Activated CD4-positive, alpha-beta T cell treated with anti-CD3 and anti-CD28 coated beads for 48 hours (primary cell): ENCODE results near the gene MET.

Source experiments
- DNase-seq: peaks from one replicate; pipeline ENCODE4 v3.0.0-alpha.2; 2020

Gene MET

DNA sequence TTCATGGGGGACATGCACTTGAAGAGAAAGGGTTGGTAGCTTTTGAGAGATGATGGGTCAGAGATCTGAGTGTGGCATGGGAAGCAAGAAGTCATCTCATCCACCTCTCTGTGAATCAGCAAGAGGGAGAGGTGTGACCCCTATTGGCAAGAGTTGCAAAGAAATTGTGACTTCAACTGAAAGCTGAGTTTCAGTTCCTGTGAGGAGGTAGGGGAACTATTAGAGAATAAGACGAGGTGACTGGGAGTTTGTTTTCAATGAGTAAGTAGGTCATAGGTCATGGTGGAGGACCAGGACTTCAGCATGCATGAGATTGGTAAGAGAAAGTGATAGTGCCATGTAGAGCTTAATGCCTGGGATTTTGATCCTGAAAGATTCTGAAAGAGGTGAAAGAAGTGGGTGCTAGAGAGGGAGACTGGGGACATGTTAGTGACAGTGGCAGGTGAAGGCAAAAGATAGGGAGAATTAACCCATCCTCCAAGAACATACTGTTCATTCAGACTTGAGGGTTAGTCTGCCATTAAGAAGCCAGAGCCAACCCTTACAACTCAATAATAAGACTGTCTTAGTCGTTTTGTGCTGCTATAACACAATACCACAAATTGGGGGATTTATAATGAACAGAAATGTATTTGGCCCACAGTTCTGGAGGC lies 114.9 kb downstream of the MET start:
- peak; percentile 26 for DNase-seq

DNA sequence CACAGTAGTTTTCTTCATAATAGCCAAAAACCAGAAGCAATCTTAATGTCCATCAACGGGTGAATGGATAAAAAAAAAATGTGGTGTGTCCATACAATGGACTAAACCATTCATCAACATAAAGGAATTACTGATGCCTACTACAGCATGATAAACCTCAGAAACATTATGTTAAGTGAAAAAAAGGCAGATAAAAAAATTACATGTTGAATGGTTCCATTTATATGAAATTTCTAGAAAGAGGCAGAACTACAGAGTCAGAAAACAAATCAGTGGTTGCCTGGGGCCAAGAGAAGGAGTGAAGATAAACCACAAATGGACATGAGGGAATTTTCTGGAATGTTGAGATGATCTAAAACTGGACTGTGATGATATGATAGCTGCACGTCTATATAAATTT lies 115.9 kb downstream of the MET start:
- DNase-seq, result no peak

DNA sequence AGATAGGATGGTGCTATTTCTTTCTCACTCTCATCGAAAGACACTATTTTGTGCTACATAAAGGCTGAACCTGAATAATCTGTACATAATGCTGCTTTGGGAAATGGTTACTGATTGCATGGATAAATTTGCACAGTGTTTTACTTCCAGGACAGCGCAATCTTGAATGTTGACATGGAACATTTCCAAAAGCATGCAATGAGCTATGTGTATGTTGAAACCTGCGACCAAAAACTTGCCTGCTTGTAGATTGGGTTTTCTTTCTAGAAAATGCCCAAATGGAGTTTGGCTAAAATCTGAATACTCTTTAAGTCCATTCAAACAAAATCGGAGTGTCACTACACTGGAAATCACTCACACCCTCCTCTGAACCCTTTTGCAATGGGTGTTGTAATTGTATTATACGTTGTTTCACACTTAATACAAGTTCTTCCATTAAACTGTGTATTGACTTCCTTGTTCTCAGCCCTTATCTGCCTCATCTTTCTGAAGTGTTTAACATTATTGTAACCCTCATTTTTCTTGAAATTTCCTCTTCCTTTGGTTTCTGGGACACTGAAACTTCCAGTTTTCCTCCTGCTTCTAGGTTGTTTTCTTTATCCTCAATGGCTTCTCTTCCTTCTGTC lies 116.7 kb downstream of the MET start:
- DNase-seq, result no peak

DNA sequence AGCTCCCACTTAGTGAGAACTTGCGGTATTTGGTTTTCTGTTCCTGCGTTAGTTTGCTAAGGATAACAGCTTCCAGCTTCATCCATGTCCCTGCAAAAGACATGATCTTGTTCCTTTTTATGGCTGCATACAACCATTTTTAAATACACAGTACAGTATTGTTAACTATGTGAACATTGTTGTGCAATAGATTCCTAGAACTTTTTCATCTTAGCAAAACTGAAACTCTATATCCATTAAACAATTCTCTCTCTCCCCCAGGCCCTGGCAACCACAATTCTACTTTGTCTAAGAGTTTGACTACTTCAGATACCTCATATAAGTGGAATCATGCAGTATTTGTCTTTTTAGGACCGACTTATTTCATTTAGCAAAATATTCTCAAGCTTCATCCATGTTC lies 118.0 kb downstream of the MET start:
- DNase-seq, result no peak

DNA sequence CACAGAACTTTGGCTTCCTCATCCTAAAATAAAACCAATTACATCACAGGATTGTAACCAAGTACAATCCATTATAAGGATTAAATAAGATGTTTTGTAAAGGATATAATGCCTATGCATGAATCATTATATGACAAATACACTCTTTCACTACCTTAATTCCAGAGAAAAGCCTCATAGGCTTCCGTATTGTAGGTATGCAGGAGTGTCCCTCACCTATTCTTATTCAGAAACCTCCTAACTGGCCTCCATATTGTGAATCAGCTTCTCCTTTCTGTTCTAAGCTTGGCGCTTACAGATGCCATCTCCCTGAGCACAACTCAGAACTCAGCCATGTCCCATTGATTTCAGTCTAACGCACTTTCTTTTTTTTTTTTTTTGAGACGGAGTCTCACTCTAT lies 120.8 kb downstream of the MET start:
- no peak for DNase-seq

DNA sequence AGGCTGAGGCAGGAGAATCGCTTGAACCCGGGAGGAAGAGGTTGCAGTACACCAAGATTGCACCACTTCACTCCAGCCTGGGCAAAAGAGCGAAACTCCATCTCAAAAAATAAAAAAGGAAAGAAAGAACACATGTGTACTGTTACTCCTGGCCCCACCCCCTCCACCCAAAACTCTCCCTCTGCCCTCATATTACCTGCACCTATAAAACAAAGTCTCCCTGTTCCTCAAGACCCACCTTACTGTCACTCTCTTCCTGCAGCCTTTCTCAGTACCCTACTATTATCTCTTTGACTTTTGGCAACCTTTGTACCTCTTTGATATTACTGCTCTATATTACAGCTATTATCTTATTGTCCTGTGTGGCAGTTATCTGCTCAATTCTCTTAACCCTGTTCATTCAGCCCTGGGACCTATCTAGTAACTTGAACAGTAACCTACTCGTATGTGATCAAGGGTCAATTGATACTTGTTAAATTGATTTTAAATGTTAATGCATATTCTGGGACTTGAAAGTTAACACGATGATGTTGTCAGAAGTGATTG lies 121.9 kb downstream of the MET start:
- DNase-seq, result no peak

DNA sequence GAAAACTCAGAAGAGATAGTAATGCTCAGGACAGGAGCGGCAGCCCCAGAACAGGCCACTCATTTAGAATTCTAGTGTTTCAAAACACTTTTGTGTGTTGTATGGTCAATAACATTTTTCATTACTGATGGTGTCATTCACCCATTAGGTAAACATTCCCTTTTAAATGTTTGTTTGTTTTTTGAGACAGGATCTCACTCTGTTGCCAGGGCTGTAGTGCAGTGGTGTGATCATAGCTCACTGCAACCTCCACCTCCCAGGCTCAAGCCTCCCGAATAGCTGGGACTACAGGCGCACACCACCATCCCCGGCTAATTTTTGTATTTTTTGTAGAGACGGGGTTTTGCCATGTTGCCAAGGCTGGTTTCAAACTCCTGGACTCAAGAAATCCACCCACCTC lies 124.5 kb downstream of the MET start:
- DNase-seq, result no peak

DNA sequence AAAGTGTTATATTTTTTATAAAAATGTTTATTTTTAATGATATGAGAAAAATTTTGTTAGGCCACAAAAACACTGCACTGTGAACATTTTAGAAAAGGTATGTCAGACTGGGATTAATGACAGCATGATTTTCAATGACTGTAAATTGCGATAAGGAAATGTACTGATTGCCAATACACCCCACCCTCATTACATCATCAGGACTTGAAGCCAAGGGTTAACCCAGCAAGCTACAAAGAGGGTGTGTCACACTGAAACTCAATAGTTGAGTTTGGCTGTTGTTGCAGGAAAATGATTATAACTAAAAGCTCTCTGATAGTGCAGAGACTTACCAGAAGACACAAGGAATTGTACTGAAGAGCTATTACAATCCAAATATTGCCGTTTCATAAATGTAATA lies 125.6 kb downstream of the MET start:
- DNase-seq, result no peak

DNA sequence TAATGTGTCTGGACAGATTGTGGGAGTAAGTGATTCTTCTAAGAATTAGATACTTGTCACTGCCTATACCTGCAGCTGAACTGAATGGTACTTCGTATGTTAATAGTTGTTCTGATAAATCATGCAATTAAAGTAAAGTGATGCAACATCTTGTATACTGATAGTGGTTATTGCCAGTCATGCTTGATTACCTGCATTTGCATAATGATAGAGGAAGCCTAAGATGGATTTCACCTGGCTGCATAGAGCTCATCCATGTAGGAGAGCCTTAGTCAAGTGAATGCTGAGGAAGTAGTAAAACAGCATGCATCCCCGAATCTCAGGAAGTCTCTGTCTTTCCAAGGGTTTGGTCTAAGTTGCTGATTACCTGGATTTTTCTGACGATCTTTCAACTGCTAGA lies 126.2 kb downstream of the MET start:
- DNase-seq, result no peak

DNA sequence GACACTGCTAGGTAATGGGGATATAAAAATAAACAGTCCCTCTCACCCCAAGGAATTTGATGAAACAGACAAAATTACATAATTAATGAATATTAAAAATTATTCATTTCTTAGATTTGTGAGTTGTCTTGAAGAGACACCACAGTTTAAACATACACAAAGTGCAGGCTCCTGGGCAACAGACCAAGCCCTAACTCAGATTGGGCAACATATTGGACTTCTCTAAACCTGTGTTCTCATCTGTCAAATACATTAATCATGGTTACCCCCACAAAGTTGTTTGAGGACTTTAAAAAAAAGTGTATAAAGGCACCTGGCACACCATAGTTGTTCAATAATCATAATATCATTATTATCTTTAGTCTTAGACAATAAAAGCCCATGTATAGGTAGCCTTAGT lies 127.9 kb downstream of the MET start:
- DNase-seq, result no peak

DNA sequence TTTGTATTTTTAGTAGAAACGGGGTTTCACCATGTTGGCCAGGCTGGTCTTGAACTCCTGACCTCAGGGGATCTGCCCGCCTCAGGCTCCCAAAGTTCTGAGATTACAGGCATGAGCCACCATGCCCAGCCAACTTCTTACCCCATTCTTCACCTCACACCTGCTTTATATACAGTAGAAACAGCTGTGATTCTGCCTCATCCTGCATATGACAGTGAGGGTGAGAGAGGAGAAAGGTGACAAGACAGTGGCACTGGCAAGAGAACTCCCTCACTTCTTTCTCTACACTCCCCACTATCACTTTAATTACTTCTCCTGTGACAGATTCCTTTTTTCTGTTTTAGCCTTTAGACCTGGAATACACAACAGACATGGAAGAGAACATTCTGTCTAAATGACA lies 128.6 kb downstream of the MET start:
- DNase-seq, result no peak

DNA sequence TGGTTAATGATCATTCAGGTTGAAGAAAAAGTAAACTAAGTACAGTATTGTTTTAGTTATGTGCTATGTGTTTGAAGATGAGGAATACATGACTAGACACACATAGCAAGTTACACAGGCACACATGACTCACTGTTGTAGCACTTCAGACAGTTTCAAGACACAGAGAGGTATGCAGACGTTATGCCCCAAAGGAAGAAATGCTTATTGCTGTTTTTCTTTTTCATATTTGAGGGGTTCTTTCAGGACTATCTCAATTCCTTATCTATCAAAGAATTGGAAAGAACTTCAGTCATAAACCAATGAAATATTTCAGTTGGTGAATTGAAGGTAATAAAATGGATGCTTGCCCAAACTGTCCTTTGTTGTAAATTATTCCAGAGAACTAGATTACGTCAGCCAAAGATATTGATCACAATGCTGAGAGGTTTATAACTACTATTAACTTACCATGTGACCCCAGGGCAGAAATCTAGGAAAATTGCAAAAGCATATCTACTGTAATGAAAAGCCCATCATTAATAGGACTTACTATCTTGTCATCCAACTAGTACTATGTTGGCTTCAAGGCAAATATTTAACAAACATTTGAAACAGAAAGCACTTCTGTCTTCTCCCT lies 129.2 kb downstream of the MET start:
- DNase-seq, result no peak

DNA sequence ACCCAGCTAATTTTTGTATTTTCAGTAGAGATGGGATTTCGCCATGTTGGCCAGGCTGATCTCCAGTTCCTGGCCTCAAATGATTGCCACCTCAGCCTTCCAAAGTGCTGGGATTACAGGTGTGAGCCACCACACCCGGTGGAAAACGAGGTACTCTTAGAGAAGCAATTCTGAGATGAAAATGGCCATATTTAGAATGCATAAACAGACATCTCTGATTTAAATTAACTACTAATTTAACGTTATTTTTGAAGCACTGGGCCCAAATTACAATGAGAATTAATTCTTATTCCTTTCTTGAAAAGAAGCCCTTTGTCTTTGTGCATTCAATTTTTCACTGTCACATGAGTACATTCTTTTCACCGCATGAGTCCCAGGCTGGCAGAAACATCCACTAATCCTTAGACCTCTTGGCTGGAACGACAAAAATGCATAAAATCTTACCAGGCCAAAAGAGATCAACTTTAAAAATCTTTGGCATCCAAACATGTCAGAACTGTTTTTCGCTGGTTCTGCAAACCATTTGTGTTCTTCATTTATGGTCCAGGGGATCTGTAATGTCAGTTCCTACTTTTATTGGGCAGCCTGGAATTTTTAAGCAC lies 130.2 kb downstream of the MET start:
- no peak for DNase-seq

DNA sequence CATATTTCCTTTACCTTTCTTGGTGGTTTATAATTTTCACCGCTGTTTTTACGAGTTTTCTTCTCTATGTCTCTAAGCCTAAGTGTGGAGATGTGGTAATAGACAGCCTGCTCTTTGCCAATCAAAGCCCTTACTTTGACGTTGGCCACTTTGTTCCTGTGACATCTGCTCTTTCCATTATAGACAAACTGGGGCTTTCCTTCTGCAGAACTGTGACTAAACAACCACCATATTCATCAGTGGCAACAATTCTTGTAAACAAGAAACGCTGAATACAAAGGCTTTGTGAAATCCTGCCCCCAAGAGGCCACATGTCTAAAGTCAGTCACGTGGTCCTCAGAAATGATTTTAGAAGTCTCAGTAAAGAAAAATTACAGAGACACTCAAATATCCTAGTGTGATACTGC lies 130.8 kb downstream of the MET start:
- peak; percentile 49 for DNase-seq

DNA sequence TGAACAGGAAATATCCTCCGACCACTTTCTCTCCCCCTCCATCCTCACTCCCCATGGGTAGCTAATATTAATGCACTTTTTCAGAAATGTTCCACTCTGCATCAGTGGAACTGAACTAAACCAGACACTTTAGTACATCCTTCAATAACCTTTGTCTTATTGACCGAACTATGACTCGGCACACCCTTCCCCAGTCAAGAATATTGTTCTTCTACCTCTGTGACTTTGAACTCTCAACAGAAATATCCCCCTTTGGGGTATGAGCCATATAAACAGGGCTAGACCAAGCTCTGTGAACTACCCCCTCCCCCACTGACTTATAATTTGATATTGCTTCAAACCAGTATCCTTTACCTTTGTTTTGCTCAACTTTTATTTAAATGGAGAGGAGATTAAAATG lies 132.5 kb downstream of the MET start:
- no peak for DNase-seq

DNA sequence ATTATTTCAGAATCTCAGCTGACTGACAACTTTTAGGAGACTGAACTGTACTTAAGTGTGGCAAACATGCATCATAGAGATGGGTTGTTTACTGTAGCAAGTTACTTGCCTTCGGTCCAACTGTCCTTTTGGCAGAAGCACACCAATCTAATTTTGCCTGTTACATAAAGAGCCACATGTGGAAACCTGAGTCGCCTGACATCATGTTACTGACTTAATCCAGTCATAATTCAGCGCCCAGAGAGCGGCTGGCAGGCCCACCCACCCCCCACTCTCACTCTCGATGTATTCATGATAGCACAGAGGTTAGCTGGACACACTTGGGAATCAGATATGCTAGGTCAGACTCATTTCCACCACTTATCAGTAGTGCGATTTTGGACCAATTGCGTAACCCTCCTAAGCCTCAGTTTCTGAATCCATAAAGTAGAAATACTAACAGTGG lies 133.1 kb downstream of the MET start:
- no peak for DNase-seq

DNA sequence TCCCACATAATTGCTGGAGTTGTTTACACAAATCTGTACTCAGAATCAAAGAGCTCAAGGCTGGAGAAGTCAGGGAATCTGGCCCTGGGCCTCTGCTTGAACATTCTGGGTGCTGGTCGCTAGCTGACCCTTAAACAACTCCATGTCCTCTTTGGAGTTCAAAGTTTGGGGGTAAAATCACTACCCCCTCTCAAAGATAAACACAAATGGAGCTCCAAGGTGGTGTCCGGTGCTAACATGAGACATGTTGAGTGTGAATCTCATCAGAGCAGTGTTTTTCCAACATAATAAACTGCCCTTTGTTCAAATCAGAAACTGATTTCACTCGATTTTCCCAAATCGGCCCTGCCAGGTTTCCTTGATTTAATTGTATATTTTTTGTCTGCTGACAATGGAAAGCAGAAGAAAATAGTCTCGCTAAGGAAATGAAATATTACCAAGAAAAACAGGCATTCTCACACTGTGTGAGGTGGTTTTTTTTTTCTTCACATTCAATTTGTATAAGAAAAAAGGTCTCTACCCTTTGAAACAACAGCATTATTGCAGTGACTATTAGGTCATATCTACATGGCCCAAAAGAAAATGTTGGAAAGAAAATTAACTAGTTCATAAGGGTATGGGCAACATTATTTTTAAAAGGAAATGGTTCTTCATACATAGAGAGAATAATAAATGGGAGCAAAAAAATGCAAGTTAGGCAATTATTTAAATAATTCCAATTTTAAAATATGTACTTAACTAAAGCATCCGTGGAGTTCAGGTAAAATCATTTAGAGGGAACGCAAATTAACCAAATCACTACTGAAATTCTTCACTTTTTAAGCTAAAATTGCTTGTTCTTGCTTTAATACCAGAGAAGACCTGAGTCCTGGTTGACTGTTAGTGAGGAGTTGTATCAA lies 134.3 kb downstream of the MET start:
- DNase-seq, result no peak

DNA sequence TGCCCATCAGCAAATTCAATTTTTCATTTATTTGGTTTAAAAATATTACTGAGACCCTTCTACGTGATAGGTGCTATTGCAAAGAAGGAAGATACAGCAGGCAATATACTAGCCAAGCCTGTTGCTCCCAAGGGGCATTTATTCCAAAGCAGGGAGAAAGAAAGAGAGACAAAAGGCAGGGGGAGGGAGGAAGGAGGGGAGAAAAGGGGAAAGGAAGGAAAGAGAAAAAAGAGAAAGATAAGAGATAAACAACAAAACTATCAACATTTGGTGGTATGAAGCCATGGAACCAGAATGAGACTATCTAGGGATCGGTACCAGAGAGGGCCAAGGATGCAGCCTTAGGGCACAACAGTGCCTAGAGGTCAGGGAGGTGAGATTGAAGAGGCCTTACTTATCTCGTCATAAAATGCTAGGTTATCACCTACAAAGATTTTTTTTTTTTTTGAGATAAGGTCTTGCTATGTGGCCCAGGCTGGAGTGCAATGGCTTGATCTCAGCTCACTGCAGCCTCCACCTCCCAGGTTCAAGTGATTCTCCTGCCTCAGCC lies 135.1 kb downstream of the MET start:
- no peak for DNase-seq

DNA sequence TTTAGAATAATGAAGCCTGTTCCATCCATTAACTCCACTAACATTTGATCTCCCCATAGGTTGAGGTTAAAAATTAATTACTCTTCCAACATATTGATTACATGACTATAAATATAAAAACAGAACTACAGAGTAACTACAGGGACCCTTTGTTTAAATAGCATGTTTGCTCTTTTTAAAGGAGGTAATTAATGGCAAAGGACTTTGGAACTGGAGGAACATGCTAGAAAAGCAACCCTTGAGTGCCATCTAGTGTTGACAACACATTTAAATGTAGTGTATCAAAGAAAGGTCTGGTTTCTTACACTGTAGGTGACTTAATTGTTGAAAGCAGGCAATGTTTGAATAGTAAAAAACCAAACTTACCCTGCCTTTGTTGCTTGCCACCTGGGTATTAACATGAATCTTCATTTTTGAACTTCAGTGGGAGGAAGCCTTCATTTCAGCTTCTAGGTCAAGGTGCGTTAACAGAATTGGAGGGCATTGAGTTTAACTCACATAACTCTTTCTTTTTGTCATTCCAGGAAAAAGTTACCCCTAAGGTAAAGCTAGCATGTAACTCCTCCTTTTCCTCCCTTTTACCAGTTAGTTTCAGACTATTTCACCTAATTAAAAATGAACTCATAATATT lies 137.8 kb downstream of the MET start:
- no peak for DNase-seq

DNA sequence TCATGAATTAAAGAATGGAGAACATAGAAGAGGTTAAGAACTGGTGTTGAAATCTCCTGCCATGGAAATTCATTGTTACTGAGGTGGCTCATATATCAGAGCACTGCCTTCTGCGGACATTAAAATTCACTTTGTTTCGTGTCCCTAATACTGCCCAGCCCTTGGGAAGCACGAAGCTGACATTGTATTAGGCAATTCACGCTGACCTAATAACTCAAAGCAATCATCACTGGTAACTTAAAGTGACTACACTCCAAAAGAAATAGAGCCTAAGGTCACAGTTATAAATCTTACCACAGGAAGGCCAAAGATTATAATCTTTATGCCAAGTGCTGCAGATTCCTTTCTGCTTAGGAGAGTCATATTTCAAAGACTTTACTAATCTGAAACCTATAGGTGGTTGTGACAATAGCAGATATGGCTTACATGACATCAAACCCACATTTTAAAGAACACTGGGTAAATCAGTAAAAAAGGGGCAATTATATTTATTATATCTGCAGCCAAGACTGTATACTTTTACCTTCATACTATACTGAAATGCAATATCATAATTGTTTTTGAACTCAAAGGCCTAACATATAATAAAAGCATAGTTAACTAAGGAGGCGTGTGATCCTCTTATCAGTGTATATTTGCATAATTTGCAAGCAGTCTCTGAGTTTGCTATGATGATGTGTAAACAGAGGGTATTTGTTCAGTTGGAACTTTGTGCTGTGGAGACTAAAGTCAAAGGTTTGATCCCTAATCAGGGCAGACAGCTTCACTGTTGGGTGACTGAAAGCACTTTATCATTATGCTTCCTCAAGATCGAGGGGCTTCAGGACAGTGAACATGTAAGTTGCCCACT lies 138.5 kb downstream of the MET start:
- DNase-seq, result no peak

DNA sequence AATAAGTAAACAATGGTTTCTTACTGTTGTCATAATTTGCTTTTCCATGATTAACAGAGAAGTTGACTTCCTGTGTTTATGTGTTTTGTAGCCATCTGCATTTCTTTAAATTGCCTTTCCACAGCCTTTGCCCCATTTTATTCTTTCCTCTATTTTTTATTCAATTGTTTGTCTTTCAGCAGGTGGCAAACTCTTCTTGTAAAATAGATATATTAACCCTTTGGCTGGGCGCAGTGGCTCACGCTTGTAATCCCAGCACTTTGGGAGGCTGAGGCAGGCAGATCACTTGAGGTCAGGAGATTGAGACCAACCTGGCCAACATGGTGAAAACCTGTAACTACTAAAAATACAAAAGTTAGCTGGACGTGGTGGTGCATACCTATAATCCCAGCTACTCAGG lies 139.8 kb downstream of the MET start:
- DNase-seq, result no peak
